ENCODE measurements around the gene MOXD1. TPM values are rescaled to one million over a fixed set of nuclear protein-coding genes. Genes with fewer than 3 reads are reported as not detected.

The MOXD1 gene
- total and polyA plus RNA-seq, 12 donors = 4.8 to 66.3 (median 41.2) TPM

GRCh38 chr6:132334521-132334885, 66.8 kb downstream of the MOXD1 start:
- peaks cover 0 to 6% of the 10 kb centered on the region in 2 donors for H3K4me1 ChIP-seq (replicated peaks in 1 of 2)
- no peaks in the 10 kb centered on the region for H3K27me3 ChIP-seq
- H3K36me3 ChIP-seq (replicated peaks in 1 of 2) = no peaks in the 10 kb centered on the region
- WGBS, 4 donors = 32 to 41% (median 36%) methylated on average over 4 of the region's 4 CpGs
- no peaks in the 10 kb centered on the region for H3K9me3 ChIP-seq (replicated peaks in 1 of 3)
- intact Hi-C loops (cut with DNase I) = no loop called here
- H3K27ac ChIP-seq = peak overlapping the region in 1 of 5 donors; percentile 48
- DNase-seq = no peak
- no peak for TF ChIP-seq CTCF (IDR thresholded peaks at IDR 0.05)
- no peak overlapping the region for H3K4me3 ChIP-seq

GRCh38 chr6:132333639-132334520, 67.4 kb downstream of the MOXD1 start:
- Histone ChIP-seq H3K4me1 (replicated peaks in 1 of 2) (peaks cover 0 to 6% of the 10 kb centered on the region in 2 donors), H3K36me3 (replicated peaks in 1 of 2) (no peaks in the 10 kb centered on the region), H3K4me3 (no peak overlapping the region), H3K27ac (peak overlapping the region in 2 of 5 donors; percentile 35 to 48), H3K9me3 (replicated peaks in 1 of 3) (no peaks in the 10 kb centered on the region), H3K27me3 (no peaks in the 10 kb centered on the region)
- DNase-seq = peak; percentile 70 to 88 (median 80)
- intact Hi-C loops (cut with DNase I) = no loop called here
- 56 to 61% (median 58%) methylated on average over 6 of the region's 6 CpGs for whole genome bisulfite sequencing, 4 donors
- TF ChIP-seq POLR2A (IDR thresholded peaks at IDR 0.05) = no peak
- TF ChIP-seq CTCF (IDR thresholded peaks at IDR 0.05) = no peak

GRCh38 chr6:132330759-132331158, 70.5 kb downstream of the MOXD1 start:
- intact Hi-C loops (cut with DNase I) = no loop called here
- Histone ChIP-seq H3K4me3 (no peak overlapping the region), H3K27ac (no peak overlapping the region), H3K27me3 (no peaks in the 10 kb centered on the region), H3K36me3 (replicated peaks in 1 of 2) (no peaks in the 10 kb centered on the region), H3K9me3 (replicated peaks in 1 of 3) (no peaks in the 10 kb centered on the region), H3K4me1 (replicated peaks in 1 of 2) (peaks cover 0 to 6% of the 10 kb centered on the region in 2 donors)
- no peak for DNase-seq
- TF ChIP-seq POLR2A (IDR thresholded peaks at IDR 0.05) (no peak), CTCF (IDR thresholded peaks at IDR 0.05) (no peak)
- 84 to 87% (median 85%) methylated on average over 5 of the region's 5 CpGs for WGBS, 4 donors

- intact Hi-C loops (cut with DNase I) = no loop called here
- no peaks in the 10 kb centered on the region for H3K27me3 ChIP-seq
- DNase-seq = no peak
- WGBS, 4 donors = 63 to 87% (median 78%) methylated on average over 2 of the region's 2 CpGs
- H3K9me3 ChIP-seq (replicated peaks in 1 of 3) = peaks cover 0 to 14% (median 0%) of the 10 kb centered on the region in 3 donors
- no peak overlapping the region for H3K4me3 ChIP-seq
- no peak for TF ChIP-seq POLR2A (IDR thresholded peaks at IDR 0.05)
- TF ChIP-seq CTCF (IDR thresholded peaks at IDR 0.05) = no peak
- H3K36me3 ChIP-seq (replicated peaks in 1 of 2) = no peaks in the 10 kb centered on the region
- peak overlapping the region in 1 of 5 donors; percentile 53 for H3K27ac ChIP-seq
- peaks cover 0 to 11% of the 10 kb centered on the region in 2 donors for H3K4me1 ChIP-seq (replicated peaks in 1 of 2)
These were observed 78.9 kb downstream of the MOXD1 start for GRCh38 chr6:132322398-132322797.
